HG02970 (cell line): ENCODE measurements around the gene C2CD3.

Experiments
- ATAC-seq: cut with Tn5 transposase; IDR thresholded peaks from one replicate; pipeline ENCODE4 v1.9.1; 2021; ENCODE audit warnings: mild to moderate bottlenecking, moderate library complexity, moderate number of reproducible peaks; ENCODE audit not compliant: unreplicated experiment, low FRiP score

Gene C2CD3

DNA sequence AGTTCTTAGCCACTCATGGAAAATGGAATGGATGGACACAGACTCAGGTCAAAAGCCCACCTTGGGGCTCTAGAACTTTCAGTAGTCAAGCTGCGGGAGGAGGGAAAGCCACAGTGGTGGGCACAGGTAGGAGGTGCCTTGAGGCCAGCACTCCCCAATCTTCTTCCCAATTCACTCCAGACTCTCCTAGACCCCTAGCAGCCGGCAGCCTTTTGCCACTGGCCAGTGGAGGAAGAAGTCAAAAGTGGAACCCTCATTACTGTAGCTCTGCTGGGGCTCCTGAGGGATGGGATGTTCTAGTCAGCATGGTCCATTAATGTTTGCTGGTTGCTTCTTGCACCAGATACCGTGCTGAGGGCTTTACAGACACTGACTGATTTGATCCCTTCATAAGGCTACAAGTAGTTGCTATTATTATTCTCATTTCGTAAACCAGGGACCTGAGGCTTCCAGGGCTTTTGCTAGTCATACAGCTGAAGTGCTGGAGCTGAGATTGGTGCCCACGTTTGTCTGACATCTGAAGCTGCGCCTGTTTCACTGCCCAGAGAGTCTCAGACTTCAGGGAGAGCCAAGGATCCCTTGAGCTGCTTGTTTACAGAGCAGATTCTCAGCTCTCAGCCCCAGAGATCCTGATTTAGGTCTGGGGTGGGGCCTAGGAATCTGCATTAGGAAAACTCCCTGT, 163.0 kb downstream of the C2CD3 start:
- no peak for ATAC-seq

DNA sequence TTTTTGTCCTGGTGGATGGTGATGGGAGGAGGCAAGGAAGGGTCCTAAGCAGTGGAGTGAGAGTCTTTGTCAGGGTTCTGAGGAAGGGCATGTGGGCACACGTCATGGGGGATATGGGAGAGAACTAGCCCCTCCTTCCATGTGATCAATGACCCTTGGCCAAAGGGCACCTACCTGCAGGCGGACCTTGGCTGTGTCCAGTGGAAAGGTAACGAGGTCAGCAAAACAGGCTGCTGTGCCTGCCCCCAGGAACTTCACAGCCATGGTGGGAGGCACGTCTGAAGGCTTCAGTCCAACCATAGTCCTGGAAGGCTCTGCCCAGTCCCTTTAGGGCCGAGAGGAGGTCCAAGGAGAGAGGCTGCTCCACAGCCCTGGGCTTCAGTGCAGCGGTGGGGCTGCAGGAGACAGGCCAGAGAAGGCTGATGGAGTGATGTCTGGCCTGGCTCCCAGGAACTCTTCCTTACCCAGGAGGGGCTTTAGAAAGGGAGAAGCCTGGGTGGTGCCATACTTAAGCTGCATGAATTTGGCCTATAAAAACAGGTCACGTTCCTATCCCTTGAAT, 164.0 kb downstream of the C2CD3 start:
- ATAC-seq: no peak

DNA sequence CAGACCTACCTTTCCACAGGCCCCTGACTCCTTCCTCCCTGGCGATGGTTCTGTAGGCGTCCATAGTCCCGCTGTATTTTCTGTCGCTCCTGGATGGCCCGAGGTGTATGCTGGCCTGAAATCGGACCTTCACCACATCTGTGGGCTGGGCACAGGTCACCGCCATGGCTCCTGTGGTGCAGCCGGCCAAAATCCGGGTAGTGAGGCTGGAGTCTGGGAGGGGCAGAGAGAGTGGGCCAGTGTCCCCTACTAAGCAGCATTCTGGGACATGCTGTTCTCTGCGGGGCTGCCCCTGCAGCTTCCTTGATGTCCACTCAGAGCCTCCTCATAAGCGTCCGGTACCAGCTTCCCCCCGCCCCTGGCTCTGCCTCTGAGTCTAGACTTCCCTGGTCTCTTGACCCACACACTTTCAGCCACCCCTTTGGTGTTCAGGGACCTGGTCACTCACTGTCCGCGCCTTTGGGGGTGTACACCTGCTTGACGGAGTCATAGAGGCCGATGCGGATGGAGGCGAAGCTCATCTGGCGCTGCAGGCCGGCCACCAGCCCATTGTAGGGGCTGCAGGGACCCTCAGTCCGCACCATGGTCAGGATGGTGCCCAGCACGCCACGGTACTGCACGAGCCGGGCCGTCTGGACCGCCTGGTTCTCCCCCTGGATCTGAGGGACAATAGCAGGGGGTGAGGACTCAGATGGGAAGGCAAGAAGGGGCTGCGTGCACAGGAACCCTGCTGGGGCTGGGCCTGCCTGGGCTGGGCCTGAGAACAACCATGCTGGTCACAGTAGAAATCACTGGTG, 164.9 kb downstream of the C2CD3 start:
- no peak for ATAC-seq

DNA sequence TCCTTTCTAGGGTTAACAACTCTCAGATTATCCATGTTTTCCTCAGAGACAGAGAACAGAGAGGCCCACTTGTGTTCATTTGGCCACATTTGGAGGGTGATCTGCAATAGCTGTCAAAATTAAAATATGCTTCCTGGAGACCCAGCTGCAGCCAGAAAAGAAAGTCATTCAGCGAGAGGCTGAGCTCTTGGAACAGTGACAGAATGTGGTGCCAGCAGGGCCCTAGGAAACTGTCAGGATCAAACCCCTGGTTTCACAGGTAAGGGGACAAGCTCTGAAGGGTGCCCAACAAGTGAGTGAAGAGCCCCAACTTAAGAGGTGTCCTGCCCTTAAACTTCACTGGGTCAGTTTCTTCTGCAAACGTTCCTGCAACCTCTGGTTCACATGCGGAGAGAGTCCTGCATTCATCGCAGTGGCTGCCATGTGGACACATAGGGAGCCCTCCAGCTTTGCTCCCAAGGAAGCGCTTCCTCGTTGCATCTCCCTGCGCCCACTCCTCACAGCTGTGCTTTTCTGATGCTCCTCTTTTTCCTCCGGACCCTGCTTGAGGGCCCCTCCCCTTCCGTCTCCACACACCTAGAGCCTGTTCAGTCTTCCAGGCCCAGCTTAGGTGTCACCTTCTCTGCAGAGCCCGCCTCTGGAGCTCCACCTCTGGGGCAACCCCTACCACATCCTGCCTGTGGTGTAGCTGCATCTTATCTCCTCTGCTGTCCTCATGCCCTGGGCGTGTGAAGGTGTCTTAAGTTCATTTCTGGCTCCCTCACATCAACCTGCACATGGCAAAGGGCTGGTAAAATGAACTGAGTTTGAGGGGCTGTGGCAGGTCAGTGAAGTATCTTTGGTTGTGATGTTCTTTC, 165.8 kb downstream of the C2CD3 start:
- ATAC-seq: no peak

DNA sequence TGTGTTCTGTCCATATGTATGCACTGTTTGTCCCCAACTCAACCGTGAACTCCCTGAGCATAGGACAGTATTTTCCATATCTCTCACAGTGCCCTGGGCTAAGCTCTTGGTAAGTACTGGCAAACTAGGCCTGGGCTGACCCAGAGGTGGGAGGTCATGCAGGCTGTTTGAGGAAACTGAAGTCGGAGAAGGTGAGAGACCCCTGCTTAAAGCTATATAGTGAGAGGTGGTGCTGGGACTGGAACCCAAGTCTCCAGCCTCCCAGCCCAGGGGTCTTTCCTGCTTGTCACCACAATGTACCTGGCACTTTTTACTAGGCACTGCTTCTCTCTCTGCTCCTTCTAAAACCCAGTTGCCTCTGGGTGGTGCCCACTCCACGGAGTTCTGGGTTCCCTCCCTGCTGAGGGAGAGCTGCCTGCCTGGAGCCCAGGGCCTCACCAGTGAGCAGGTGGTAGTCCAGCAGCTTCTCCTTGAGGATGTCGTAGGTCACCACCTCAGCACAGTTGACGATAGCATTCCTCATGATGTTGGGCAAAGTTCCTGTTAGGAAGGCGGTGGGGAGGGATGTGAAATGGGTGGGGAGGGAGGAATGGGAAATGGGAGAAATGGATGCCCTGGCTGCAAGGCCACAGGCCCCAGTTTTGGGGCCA, 166.6 kb downstream of the C2CD3 start:
- ATAC-seq: no peak

DNA sequence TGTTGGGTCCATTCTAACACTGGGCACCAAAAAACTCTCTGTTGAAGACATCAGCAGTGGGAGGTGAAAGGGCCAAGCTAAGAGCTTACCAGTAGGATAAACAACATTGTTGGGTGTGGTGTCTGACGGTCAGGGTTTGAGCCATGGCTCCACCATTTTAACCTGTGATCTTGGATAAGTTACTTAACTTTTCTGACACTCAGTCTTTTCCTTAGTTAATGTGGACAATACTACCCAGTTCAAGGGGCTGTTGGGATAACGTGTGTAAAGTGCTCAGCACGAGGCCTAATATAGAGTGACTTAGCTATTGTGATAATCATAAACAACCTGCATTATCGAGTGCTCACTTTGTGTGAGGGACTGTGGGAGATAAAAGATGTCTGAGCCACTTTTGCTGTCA, 168.0 kb downstream of the C2CD3 start:
- ATAC-seq: no peak

DNA sequence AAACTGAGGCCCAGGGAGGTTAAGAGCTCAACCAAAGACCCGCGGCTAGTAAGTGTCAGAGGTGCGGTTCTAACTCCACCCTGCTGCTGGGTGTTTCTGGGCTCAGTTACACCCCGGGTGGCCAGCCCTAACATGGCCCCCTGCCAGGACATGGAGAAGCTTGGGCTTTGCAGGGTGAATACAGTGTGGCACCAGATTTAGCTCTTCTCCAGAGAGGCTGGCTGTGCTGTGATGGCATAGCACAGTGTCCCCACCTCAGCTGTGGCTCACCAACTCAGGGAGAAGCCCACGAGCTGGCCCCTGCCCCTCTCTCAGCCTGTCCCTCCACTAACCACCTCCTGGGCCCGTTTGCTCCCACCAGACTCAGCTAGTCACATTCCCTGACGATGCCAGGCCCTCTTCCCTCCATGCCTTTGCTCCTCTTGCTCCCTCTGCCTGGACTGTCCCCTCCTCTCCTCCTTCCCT, 168.9 kb downstream of the C2CD3 start:
- no peak for ATAC-seq

DNA sequence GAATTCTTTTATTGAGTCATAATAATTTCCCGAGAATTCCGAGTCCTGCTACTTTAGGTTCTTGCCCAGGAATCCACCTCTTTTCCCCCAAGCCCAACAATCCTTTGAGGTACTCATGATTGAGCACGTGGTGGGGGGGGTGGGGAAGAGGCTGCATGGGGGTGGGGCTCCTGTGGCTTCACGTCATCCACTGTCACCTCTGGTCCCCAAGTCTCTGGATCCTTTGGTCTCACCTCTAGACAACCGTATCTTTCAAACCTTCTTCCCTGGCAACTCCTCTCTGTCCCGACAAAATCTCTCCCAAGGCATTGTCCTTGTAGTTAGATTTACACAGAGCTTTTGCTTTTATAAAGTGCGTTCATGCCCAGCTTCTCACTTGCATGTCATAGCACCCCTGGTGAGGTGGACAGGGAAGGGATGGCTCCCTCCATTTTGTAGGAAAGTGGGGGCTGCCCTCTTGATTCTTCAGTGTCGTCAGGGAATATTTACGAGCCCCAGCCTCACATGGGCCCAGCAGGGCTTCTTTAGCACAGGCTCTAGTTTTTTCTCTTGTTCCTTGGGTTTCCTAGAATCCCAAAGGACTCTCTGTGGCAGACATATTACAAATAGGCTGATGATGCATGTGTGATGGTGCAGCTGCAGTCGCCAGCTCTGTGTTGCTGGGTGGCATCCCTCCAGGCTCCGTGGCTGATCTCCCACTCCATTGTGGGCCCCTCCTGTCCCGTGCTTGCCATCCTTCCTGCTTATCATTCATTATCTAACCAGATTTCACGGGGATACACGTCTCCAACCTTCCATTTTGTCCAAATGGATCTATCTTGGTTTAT, 170.3 kb downstream of the C2CD3 start:
- no peak for ATAC-seq

DNA sequence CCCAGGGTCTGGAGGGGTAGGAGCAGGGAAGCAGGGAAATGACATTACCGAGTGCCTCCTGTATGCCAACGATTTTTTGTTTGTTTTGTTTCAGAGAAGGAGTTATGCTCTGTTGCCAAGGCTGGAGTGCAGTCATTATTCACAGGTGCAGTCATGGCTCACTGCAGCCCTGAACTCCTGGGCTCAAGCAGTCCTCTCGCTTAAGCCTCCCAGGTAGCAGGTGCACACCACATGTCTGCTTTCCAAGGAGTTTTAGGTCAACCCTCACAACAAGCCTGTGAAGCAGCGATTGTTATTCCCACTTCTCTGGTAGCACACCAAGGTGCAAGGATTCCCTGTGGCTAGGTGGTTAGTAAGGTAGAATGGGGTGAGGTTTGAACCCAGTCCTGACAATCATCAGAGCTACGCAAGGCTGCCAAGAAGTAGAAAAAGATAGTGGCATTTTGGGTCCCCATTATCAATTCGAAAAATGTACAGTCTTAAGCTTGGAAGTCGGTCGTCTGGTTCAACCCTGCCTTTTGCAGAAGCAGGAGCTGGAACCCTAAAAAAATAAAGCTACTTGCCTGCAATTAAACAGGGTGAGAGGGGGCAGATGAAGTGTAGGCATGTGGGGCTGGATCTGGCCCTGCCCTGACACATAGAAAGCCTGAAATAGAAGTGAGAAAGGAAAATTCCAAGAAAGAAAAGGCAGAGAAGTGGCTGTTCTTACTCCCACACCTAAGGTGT, 171.1 kb downstream of the C2CD3 start:
- ATAC-seq: no peak

DNA sequence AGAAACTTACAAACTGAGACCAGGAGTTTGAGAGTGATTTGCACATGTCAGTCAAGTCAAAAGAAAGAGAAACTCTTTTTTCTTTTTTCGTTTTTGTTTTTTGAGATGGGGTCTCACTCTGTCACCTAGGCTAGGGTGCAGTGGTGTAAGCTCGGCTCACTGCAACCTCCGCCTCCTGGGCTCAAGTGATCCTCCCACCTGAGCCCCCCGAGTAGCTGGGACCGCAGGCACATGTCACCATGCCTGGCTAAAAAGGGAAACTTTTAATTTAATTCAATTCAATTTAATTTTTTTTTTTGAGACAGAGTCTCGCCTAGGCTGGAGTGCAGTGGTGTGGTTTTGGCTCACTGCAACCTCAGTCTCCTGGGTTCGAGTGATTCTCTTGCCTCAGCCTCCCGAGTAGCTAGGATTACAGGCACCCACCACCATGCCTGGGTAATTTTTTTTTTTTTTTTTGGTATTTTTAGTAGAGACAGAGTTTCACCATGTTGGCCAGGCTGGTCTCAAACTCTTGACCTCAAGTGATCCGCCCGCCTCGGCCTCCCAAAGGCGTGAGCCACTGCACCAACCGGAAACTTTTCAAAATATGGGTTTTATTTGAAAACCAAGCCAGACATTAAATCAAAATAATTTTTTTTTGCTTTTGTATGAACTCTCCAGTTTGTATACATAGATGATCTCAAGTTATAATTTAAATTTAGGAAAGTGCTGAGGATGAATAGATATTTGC, 171.8 kb downstream of the C2CD3 start:
- ATAC-seq: no peak

DNA sequence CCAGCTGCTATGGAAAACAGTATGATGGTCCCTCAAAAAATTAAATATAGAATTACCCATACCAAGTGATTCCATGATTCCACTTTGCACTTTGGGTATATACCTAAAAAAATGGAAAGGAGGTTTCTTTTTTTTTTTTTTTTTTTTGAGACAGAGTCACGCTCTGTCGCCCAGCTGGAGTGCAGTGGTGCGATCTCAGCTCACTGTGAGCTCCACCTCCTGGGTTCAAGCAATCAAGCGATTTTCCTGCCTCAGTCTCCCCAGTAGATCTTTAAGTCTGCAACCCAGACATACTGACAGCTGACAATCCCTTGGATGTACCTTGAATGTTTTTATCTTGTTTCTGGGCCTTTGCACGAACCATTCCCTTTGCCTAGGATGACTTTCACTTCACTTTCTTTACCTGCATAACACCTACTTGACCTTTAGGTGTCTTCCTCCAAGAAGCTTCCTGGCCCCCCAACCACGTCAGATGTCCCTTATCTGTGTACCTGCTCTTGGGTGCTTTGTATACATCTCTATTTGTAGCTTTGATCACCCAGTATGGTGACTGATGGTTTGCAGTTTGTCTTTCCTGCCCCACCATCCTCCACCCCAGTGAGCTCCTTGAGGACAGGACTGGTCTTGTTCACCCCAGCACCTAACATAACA, 173.6 kb downstream of the C2CD3 start:
- ATAC-seq: no peak

DNA sequence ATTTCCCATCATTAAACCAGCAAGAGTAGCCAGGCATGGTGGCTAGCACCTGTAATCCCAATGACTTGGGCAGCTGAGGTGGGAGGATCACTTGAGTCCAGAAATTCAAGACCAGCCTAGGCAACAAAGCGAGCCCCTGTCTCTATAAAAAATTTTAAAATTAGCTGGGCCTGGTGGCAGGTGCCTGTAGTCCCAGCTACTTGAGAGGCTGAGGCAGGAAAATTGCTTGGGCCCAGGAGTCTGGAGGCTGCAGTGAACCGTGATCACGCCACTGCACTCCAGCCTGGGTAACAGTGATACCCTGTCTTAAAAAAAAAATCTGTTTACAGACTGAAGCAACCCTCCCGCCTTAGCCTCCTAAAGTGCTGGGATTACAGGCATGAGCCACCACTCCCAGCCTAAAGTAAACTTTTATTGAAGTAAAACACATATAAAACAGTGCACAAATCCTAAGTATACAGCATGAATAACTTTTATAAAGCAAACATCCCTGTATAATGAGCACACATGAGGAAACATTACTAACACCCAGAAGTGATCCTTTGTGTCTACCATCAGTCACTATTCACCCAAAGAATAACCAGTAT, 174.5 kb downstream of the C2CD3 start:
- ATAC-seq: no peak

DNA sequence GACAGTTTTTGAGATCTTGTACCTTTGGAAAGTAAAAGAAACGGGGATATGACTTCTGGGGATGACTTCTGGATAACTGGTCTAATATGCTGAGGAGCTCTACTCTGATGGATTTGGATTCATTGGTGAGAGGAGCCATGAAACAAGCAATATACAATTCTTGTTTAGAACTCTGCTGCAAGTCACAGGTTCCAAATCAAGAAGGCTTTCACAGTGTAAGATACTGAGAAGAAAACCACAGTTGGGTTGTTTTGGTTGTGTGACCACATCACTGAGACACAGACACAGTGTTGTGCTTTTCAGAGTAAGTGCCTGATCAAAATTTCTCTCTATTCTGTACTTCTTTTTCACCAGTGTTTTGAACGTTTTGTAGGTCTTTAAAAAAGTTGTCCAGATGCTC, 175.1 kb downstream of the C2CD3 start:
- ATAC-seq: no peak

DNA sequence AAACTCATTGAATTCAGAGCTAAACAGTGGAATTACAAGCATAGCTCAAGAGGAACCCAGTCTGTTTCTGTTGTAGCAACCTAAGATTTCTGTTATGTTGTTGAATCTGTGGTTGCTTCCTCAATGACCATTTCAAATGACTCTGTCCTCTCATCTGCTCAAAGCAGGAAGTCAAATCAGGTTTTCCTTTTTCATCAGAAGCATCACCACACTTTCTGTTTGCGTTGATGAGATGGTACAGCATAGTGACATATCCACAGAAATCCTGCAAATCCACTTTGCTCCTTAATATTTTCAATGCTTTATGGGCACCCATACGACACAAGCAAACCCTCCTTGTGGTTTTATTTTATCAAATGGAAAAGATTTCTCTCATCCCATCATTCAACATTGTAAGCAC, 175.6 kb downstream of the C2CD3 start:
- no peak for ATAC-seq

DNA sequence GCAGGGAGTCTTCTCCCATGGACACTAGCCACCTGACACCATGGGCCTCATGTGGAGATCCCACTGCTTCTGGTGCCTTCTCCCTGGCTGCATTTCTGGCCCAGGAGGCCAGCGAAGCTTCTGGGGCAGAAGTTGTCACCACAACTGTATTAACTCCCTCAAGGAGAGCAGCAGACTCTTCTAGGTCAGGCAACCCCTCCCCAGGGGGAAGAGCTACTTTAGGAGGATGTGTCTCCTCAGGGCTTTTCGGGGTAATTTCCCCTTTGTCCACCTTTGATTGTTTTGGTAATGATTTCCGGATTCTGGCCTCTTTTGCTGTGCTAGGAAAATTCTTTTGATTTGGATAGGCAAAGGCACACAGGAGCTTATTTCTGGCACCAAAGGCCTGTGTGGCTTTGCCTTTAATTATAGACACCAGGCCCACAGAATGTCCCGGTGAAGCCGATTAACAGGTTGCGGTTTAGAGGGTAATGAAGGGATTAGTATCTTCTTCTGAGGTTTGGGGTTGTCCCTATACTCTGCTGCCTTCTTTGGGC, 179.3 kb downstream of the C2CD3 start:
- no peak for ATAC-seq

DNA sequence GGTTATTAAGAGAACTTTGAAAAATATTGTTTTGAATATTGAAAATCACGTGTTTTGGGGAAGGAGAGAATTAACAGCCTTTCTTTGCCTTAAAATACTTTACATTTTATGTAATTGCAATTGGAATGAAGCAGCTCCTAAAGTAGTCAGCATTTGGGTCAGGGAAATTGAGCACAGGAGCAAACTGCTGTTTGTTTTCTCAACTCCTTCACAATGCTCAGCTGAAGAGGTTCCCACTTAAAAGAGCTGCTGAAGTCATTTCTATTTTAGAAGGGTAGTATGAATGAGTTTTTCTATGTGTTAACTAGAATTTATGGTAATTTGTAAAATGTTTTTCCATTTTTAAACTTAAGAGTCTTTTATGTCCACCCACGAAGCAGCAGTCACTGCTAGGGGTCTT, 180.1 kb downstream of the C2CD3 start:
- no peak for ATAC-seq

DNA sequence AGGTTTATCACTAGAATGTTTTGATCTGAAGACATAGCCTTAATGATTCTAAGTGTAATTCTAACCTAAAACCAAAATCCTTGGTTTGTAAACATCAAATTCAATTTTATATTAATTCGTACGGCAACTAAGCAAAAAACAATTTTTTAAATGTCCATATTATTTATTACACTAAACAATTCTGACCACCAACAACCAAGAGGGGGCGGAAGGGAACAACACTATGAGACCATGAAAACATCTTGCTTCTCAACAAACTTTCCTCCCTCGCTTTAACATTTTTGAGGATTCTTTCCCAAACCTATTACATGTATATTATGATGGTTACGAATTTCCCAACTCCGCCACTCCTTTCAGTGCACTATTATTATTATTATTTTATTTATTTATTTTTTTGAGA, 181.6 kb downstream of the C2CD3 start:
- no peak for ATAC-seq
